Measurements from ENCODE around the gene PKP4. TPM values are rescaled to one million over a fixed set of nuclear protein-coding genes. Genes with fewer than 3 reads are reported as not detected.
A peak's percentile ranks its signal among the peaks of the same experiment; 100 is the strongest.

The PKP4 gene
- total and polyA plus RNA-seq, 9 of the 15 experiments (the other 6 are each of a cell fraction or from before 2014, with no cell fraction given), result 24.6 to 99.1 (median 74.0) TPM

- no peaks in the 10 kb centered on the region for H3K79me2 ChIP-seq (ENCODE audit: control insufficient read depth, insufficient read depth, low read length)
- no peak for TF ChIP-seq TAF15 (IDR thresholded peaks at IDR 0.05; ENCODE audit: low read depth, low read length)
- TF ChIP-seq ZNF324 (CRISPR knock-in tag; IDR thresholded peaks at IDR 0.05), result no peak
- TF ChIP-seq SIN3A (IDR thresholded peaks at IDR 0.05; ENCODE audit: borderline replicate concordance in 2 of 2, control insufficient read depth in 1 of 2, low read depth in 2 of 2, low read length in 2 of 2), result no peak
- TF ChIP-seq HMGN3 (IDR thresholded peaks at IDR 0.05; ENCODE audit: borderline replicate concordance, extremely low read depth, insufficient read length, low read depth, low read length), result no peak
- peak; percentile 32; the same call in 1 of the 2 replicates for TF ChIP-seq IRF9 (tag; IDR thresholded peaks at IDR 0.05)
- TF ChIP-seq BRD9 (IDR thresholded peaks at IDR 0.05; ENCODE audit: low read depth, partially characterized antibody), result no peak
- no peak for TF ChIP-seq USF1 (CRISPR knock-in tag; IDR thresholded peaks at IDR 0.05)
- no peak for TF ChIP-seq CC2D1A (IDR thresholded peaks at IDR 0.05)
- TF ChIP-seq DLX4 (CRISPR knock-in tag; IDR thresholded peaks at IDR 0.05), result no peak
- no peak for TF ChIP-seq ZFP91 (CRISPR knock-in tag; IDR thresholded peaks at IDR 0.05)
- no peak for TF ChIP-seq CEBPG (CRISPR knock-in tag; IDR thresholded peaks at IDR 0.05)
- peak; percentile 72 to 94 for TF ChIP-seq CEBPG (tag; conservative IDR thresholded peaks at IDR 0.05 in 1 of 2, IDR thresholded peaks at IDR 0.05 in 1 of 2)
- no peak for TF ChIP-seq MIER1 (IDR thresholded peaks at IDR 0.05; ENCODE audit: low read depth)
- no peak for TF ChIP-seq ZBTB49 (CRISPR knock-in tag; IDR thresholded peaks at IDR 0.05; ENCODE audit: borderline replicate concordance)
- no peak for TF ChIP-seq EHMT2 (IDR thresholded peaks at IDR 0.05)
- no peak for TF ChIP-seq ADNP (tag; IDR thresholded peaks at IDR 0.05)
These were observed 146.5 kb downstream of the PKP4 start for GRCh38 chr2:158603205-158603604.

More at GRCh38 chr2:158603205-158603604, 146.5 kb downstream of the PKP4 start:
- Histone ChIP-seq H3K27ac (ENCODE audit: extremely low read depth, low read depth, low read length) (no peak overlapping the region), H3K27me3 (ENCODE audit: control insufficient read depth in 2 of 2, insufficient read depth in 2 of 2, low read length in 2 of 2) (no peaks in the 10 kb centered on the region), H3K9me1 (ENCODE audit: control insufficient read depth, insufficient read depth, low read length) (no peaks in the 10 kb centered on the region), H3K4me3 (no peak overlapping the region), H3K36me3 (ENCODE audit: control insufficient read depth, insufficient read depth, low read length) (peaks cover 28% of the 10 kb centered on the region), H2AFZ (ENCODE audit: low read depth, low read length) (no peak overlapping the region), H4K20me1 (replicated peaks; ENCODE audit: control insufficient read depth, insufficient read depth, low read length) (no peaks in the 10 kb centered on the region), H3K4me1 (replicated peaks in 1 of 2; ENCODE audit: control insufficient read depth in 2 of 2, insufficient read depth in 2 of 2, low read length in 2 of 2) (peaks cover 0 to 6% of the 10 kb centered on the region in 2 experiments; a peak in 1 of 5 replicates), H3K4me2 (ENCODE audit: insufficient read depth, low read length) (no peak overlapping the region), H3K9me3 (replicated peaks; ENCODE audit: control insufficient read depth, insufficient read depth, low read depth, low read length) (no peaks in the 10 kb centered on the region), H3K9ac (ENCODE audit: insufficient read depth in 1 of 2, low read depth in 2 of 2, low read length in 2 of 2) (no peak overlapping the region)
- CTCF ChIA-PET (ENCODE audit: low intra/inter-chr PET ratio), result no interaction called here
- intact Hi-C loops (cut with micrococcal nuclease), result no loop called here
- no peak for DNase-seq (ENCODE audit: extremely low read depth in 1 of 4, low spot score in 3 of 4)
- ATAC-seq, result no peak
- no TSS peak for BruUV-seq (replicated peaks)
- FAIRE-seq, result no peak
- in situ Hi-C loops (cut with MboI), result no loop called here
- POLR2A ChIA-PET, result interaction anchor here (0.6 kb wide), 1 partner anchor 1502 kb away, joined by 3 read pairs; no protein-coding TSS in a partner anchor
- WGBS (ENCODE audit: insufficient coverage, low coverage, missing lambda C conversion rate), result 94% methylated on average over 3 of the region's 3 CpGs
